PFSK-1 (cell line): Measurements from ENCODE around the gene C2orf78.
A peak's percentile ranks its signal among the peaks of the same experiment; 100 is the strongest.

Source experiments
- FOXP2 ChIP-seq: optimal IDR thresholded peaks from 2 replicates; pipeline ENCODE3; 2011; ENCODE audit warnings: borderline replicate concordance, control low read depth, inconsistent platforms; ENCODE audit not compliant: insufficient read depth; ENCODE audit errors: extremely low read length, extremely low read depth
- POLR2AphosphoS5 ChIP-seq: IDR thresholded peaks from 2 replicates; pipeline ENCODE4 v1.6.1; 2012; ENCODE audit warnings: low read depth, mild to moderate bottlenecking, control low read depth, low read length, moderate library complexity
- REST ChIP-seq, 2 experiments: IDR thresholded peaks; 2 replicates each; pipeline versions ENCODE4 v1.6.1 to v1.8.0; 2011 to 2012; ENCODE audit warnings: low read depth in 2 of 2, low read length in 2 of 2, control low read depth in 1 of 2, inconsistent platforms in 1 of 2, mild to moderate bottlenecking in 1 of 2, moderate library complexity in 1 of 2; ENCODE audit not compliant: insufficient read depth in 1 of 2
- SIN3A ChIP-seq: IDR thresholded peaks from 2 replicates; pipeline ENCODE4 v1.6.1; 2012; ENCODE audit warnings: mild to moderate bottlenecking, low read length, moderate library complexity, borderline replicate concordance; ENCODE audit not compliant: insufficient read depth
- TAF1 ChIP-seq: IDR thresholded peaks from 2 replicates; pipeline ENCODE4 v1.6.1; 2012; ENCODE audit warnings: low read length, control low read depth, borderline replicate concordance; ENCODE audit not compliant: insufficient read depth

Gene C2orf78

GRCh38 chr2:73770725-73771124, 13.3 kb upstream of the C2orf78 start:
- TF ChIP-seq SIN3A (no peak), POLR2AphosphoS5 (no peak)

- TF ChIP-seq FOXP2 (no peak), POLR2AphosphoS5 (no peak), SIN3A (no peak), TAF1 (no peak), REST (IDR thresholded peaks at IDR 0.05; ENCODE audit: insufficient read depth in 1 of 2, low read depth in 2 of 2, low read length in 2 of 2) (no peak)
Observed at GRCh38 chr2:73772819-73773218, 11.2 kb upstream of the C2orf78 start.

- TF ChIP-seq TAF1 (no peak), POLR2AphosphoS5 (no peak), FOXP2 (no peak), SIN3A (no peak), REST (IDR thresholded peaks at IDR 0.05; ENCODE audit: insufficient read depth in 1 of 2, low read depth in 2 of 2, low read length in 2 of 2) (no peak)
Observed at GRCh38 chr2:73776381-73776780, 7.6 kb upstream of the C2orf78 start.

GRCh38 chr2:73776869-73777519, 7.0 kb upstream of the C2orf78 start:
- TF ChIP-seq POLR2AphosphoS5 (no peak), FOXP2 (no peak), SIN3A (no peak), TAF1 (no peak), REST (IDR thresholded peaks at IDR 0.05; ENCODE audit: insufficient read depth in 1 of 2, low read depth in 2 of 2, low read length in 2 of 2) (no peak)

- peak; percentile 91 for TF ChIP-seq POLR2AphosphoS5
- TF ChIP-seq SIN3A: no peak
- peak in 1 of 2 experiments; percentile 27; a peak in 2 of 4 replicates for TF ChIP-seq REST (IDR thresholded peaks at IDR 0.05; ENCODE audit: insufficient read depth in 1 of 2, low read depth in 2 of 2, low read length in 2 of 2)
- TF ChIP-seq FOXP2: peak; percentile 100
- TF ChIP-seq TAF1: peak; percentile 65; the same call in 1 of the 2 replicates
Observed at GRCh38 chr2:73779467-73780236, 4.3 kb upstream of the C2orf78 start, which contains the start of gene DUSP11. Gene DUSP11, minus strand, starts transcription at chr2:73780103. Its CDS starts 129 bp downstream, at chr2:73779974.
